AG10803 (cell line): ENCODE results near the gene TRNT1.

Experiments used
- DNase-seq: peaks from one replicate; pipeline ENCODE4 v3.0.0; 2010; ENCODE audit warnings: low read depth
- H3K4me3 ChIP-seq: 2 replicates; pipeline ENCODE4 v1.5.1; 2011; ENCODE audit warnings: mild to moderate bottlenecking, low read length, control low read depth
- CTCF ChIP-seq: conservative IDR thresholded peaks from 2 replicates; pipeline ENCODE4 v1.5.1; 2011; ENCODE audit warnings: mild to moderate bottlenecking, low read length, control low read depth, inconsistent platforms

The TRNT1 gene

GRCh38 chr3:3086239-3086638 is 40.5 kb upstream of the TRNT1 start:
- DNase-seq = no peak
- no peak for TF ChIP-seq CTCF
- no peak overlapping the region for H3K4me3 ChIP-seq

GRCh38 chr3:3087279-3087678 is 39.5 kb upstream of the TRNT1 start:
- no peak for TF ChIP-seq CTCF
- DNase-seq = no peak
- H3K4me3 ChIP-seq = no peak overlapping the region

GRCh38 chr3:3087716-3088465 is 38.8 kb upstream of the TRNT1 start:
- H3K4me3 ChIP-seq = no peak overlapping the region
- no peak for TF ChIP-seq CTCF
- no peak for DNase-seq

- TF ChIP-seq CTCF = no peak
- no peak overlapping the region for H3K4me3 ChIP-seq
- no peak for DNase-seq
Measured at GRCh38 chr3:3089017-3089416, 37.7 kb upstream of the TRNT1 start.

GRCh38 chr3:3097958-3098357 is 28.8 kb upstream of the TRNT1 start:
- TF ChIP-seq CTCF = no peak
- no peak for DNase-seq
- H3K4me3 ChIP-seq = no peak overlapping the region

- H3K4me3 ChIP-seq = no peak overlapping the region
Measured at GRCh38 chr3:3101660-3102458, 24.9 kb upstream of the TRNT1 start.

More at GRCh38 chr3:3101660-3102458, 24.9 kb upstream of the TRNT1 start:
- no peak for TF ChIP-seq CTCF
- no peak for DNase-seq
